ENCODE measurements around the gene ADAMTS2. TPM values are rescaled to one million over a fixed set of nuclear protein-coding genes. Genes with fewer than 3 reads are reported as not detected.
A peak's percentile ranks its signal among the peaks of the same experiment; 100 is the strongest.
"Not testable (repeated sequence)": the region's sequence is repeated elsewhere in the genome, so short reads cannot be mapped to it uniquely, and the experiment has no call there.

Gene ADAMTS2
- total RNA-seq, 1 donor from 2014 or later = 25.3 TPM

DNA sequence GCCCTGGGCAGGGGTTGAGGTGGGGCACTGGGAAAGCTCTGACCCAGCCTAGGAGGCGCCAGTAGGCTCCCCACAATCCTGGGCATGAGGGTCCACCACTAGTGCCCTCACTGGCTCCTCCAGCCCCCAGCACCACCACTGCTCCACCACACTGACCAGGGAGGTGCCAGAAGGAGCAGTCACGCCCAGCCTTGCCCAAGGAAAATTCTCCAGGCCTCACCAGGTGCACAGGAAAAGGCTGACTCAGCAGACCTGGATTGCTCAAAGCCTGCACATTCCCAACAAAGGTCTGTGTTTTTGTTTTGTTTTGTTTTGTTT, 222.2 kb downstream of the ADAMTS2 start:
- no peak for ATAC-seq
- intact Hi-C loops (cut with DNase I) = no loop called here
- no peak for DNase-seq (ENCODE audit: low spot score)

DNA sequence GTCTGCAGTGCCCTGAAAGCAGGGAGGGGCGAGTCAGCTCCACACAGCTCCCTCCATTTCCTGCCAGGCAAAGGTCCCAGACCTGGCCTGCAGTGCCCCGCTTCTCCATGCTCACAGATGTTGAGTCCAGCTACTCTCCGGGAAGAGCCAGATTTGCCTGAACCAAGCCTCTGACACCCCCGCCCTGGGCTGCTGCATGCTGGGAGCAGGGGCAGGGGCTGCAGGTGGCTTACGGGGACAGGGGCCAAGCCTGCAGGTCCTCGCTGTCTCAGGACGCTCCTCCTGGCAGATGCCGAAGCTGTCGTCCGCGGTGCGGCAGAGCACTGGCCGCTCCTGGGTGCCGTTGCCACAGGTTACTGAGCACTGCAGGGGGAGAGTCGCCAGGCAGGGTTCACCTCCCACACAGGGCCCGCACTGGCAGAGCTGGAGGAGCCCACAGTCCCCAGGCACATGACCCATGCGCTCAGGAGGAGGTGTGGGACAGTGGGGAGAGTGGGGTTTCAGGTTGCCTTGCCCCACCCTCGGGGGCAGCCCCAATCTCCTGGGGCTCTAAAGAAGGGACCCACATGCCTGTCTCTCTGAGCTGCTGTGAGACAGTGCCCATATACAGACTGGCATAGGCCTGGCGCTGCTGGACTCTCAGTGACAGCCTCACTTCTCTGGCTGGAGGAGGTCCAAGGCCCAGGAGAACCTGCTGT, 222.7 kb downstream of the ADAMTS2 start:
- DNase-seq (ENCODE audit: low spot score) (no peak), ATAC-seq (peak; percentile 8)
- intact Hi-C loops (cut with DNase I) = no loop called here

DNA sequence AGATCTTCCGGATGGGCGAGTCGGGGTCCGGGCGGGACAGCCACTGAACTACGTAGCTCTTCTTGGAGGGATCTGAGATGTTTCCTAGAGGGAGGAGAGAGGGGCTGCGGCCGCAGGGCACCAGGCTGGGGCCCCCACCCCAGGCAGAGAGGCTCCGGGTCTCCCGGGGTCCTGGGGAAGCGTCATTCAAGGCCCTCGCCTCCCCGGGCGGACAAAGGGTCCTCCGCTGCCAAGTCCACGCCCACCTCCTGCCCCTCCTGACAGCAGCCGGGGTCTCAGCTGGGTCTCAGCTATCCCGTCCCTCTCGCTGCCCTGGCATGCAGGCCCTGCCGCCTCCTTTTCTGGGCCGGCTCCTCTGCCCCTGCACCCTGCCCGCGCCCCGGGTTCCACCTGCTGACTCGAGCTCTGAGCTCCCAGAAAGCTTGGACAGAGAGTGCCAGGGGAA, 223.6 kb downstream of the ADAMTS2 start:
- no peak for DNase-seq (ENCODE audit: low spot score)
- ATAC-seq = no peak
- intact Hi-C loops (cut with DNase I) = no loop called here

DNA sequence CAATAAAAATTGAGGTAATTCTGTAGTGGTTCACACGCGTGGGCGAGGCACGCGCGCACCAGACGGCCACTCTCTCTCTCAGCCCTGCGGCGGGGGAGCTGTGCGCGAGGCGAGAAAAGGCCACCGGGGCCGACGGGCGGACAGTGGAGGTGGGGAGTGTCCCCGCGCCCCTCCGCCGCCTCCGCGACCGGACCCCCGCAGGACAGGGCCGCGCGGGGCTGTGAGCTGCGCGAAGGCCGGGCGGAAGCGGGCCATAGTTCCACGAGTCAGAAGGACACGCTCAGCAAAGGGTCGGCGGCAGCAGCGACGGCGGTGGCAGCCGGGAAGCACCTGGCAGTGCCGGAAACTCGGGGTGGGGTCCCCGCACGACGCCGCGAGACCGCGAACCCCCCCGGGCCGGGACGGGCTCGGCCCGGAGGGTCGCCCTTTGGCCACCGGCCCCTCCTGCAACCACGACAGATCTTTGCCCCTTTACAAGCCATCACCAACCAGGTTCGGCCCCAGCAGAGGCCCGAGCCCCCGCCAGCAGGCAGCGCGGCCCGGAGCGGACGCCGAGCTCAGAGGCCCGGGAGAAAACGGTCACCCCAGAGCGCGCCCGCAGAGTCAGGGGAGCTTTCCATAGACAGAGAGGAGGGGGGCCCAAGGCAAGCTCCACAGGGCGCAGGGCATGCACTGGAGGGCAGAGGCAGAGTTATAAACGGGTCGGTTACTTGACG, 224.2 kb downstream of the ADAMTS2 start:
- no peak for DNase-seq (ENCODE audit: low spot score)
- no peak for ATAC-seq
- intact Hi-C loops (cut with DNase I) = no loop called here

DNA sequence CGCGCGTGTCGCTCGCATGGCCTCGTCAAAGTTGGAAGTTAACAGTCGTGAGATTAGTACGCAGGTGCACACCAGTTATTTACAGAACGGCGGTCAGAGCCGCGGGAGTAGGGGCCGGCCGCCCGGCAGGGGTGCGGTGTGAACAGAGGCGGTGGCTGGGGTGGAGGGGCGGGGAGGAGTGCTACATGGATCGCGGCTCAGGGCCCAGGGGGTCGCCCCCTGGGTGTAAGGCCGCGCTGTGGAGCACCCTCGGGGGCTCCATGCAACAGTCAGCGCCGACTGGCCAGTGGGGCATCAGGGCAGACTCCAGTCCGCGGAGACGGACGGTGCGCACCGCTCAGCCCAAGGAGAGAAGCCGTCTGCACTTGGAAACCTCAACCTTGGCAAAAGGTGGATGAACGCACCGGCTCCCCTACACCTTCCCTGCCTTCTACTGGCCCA, 224.8 kb downstream of the ADAMTS2 start:
- ATAC-seq (no peak), DNase-seq (ENCODE audit: low spot score) (no peak)
- intact Hi-C loops (cut with DNase I) = no loop called here

DNA sequence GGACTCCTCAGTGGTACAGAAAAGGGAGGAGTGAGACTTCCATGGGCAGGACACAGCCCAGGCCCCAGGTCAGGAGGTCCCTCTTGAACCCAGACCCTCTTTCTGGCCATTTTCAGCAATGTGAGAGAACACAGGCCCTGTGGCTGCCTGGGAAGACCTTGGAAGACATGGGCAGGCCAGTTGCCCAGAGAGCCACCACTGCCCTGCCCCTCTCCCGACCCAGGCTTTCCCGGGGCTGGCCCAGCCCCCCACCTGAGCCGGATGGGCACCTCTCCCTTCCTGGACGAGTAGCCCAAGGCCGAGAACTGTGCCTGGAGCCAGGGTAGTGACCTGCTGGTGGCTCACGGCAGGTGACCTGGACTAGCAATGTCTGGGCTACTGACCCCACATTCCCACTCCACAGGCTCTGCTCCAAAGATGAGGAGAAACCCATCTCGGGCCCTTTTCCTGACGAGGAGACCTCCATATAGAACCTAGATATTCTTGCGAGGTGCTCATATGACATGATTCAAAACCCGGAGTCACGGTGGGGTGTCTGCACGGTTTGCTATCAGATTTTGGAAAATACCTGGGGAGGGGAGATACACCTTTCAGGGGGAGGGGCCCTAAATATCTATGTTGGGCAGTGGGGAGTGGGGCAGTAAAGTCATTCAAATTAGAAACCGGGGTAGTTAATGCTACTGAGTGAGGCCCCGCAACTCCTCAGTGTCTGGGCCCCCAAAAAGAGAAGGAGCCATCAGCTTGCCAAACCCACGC, 225.7 kb downstream of the ADAMTS2 start:
- ATAC-seq = no peak
- intact Hi-C loops (cut with DNase I) = no loop called here
- no peak for DNase-seq (ENCODE audit: low spot score)

DNA sequence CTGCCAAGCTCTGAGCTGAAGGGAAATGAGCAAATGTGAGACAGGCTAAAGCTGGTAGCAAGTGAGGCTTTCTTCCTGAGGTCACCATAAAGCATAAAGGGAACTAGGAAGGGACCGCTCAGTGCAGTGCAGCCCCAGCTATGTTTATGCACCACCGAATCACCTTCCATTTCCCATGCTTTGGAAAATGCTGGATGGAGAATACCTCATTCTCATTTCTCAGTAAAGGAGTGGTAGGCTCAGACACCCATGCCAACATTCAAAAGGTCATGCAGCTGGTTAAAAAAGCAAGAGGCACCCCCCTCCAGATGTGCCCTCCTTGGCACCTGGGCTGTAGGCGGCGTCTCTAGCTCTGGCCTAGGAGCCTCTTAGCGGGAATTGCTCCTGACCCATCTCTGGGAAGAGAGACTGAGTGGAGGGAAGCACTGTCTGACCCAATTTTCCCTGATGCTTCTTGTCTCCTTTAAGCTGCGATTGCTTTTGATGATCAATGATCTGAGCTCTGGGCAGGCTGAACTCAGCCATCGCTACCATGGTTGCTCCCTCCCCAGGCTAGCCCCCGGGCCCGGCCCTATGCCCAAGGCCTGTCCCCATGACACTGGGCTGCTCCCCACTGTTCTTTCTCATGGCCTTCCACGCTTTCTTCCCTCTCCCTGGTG, 226.4 kb downstream of the ADAMTS2 start:
- no peak for DNase-seq (ENCODE audit: low spot score)
- no peak for ATAC-seq
- intact Hi-C loops (cut with DNase I) = no loop called here

DNA sequence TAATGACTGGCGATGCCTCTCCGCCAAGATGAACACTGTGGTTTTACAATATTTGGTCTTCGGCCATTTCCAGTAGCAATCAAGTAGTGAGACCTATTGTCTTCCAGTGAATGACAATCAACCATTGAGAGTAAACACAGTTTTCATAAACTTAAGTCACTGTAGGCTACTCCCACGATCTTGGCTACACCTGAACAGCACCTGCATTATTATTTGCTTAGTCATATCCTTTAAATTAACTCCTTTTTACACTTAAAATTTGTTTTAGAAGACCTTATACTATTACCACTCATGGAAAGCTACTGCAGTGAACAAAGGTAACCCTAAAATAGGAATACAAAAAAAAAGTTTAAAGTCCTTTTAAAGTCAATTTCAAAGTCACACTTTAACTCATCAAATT, 226.9 kb downstream of the ADAMTS2 start:
- no peak for DNase-seq (ENCODE audit: low spot score)
- ATAC-seq = no peak
- intact Hi-C loops (cut with DNase I) = no loop called here

DNA sequence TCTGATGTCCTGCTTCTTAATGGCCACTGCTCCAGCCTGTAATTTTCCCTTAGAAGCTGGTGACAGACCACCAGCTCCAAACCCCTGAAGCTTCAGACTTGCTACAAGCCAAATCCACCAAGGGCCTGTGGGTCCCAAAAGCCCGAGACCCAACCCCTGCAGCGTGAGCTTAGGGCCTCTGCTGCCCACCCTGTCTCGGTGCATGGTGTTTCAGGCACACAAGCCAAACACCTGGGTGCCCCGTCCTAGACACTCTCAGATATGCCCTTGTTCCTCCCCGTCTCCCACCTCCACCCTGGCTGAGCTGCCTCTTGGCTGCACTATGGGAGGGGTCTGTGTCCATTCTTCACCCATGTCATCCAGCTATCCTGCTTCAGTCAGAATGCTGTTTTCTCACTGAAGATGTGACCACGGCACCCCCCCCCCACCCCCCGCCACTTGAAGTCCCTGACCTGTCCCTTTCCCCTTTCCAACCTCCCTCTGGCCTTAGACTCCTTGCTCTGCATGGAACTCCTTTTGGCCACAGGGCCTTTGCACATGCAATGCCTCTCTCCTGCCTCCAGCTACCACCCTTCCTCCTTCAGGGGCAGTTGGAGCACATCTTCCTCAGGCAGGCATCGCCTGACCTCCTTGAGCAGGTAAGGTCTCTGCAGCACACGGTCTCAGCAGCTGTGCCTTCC, 229.3 kb downstream of the ADAMTS2 start:
- DNase-seq (ENCODE audit: low spot score) = no peak
- ATAC-seq = no peak
- intact Hi-C loops (cut with DNase I) = no loop called here

DNA sequence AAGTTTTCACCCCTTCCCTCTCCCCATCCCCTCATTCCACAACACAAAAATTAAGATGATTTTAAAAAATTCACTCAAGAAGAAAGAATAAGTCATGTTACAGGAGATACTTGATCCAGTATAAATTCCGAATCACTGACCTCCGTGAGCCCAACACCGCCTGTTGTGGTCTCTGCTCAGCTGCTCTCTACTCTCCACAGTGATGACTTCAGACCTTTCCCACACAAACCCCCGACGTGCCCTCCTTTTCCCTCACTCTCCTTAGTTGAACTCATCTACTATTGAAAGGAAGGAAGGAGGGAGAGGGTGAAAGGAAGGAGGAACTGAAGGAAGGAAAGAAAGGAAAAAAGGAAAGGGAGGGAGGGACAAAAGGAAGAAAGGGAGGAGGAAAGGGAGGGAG, 230.0 kb downstream of the ADAMTS2 start:
- no peak for DNase-seq (ENCODE audit: low spot score)
- intact Hi-C loops (cut with DNase I) = no loop called here
- ATAC-seq = no peak

DNA sequence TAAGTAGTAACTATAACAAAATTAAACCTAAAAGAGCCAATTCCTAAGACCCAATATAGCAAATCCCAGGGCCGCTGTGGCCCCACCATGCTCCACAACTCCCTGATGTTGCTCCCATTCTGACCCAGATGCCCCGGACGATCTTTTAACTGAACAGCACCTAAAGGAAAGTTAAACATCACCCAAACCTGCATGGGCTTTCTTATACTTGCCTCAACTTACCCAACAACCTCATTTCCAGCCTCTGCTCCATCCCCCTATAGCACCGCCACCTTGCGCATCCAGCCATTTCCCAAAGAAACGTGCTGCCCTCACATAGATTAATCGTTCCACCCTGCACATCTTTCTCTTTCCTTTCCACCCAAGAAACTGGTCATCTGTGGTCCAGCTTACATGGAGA, 230.5 kb downstream of the ADAMTS2 start:
- ATAC-seq (no peak), DNase-seq (ENCODE audit: low spot score) (no peak)
- intact Hi-C loops (cut with DNase I) = no loop called here

DNA sequence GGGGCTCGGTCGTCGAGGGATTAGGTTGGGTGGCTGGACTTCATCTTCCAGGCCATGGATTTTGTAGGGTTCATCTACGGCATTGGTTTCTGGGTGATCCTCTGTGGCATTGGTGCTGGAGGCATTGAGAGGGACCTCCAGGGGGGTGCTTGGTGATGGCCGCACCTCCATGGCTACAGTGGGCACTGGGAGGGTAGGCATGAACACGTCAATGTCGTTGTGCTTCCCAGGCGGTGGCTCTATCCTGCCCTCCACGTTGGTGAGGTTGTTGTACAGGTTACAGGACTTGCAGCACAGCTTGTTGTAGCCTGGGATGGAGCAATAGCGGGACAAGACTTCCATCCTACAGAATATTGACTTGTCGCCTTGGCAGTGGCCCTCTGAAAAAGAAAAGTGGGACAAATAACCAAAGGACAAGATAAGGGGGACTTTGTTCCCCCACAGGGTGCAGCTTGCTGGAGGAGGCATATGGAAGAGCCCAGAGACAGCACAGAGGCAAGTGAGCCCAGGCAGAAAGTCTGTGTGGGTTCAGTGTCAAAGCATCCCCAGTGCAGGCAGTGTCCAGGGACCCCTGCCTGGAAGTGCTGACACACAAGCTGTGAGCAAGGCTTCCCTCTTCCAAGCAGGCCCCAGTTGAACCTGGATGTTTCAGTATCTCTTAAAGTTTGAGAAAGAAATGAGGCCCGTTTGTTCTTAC, 231.2 kb downstream of the ADAMTS2 start:
- DNase-seq (ENCODE audit: low spot score) (no peak), ATAC-seq (no peak)
- intact Hi-C loops (cut with DNase I) = no loop called here

DNA sequence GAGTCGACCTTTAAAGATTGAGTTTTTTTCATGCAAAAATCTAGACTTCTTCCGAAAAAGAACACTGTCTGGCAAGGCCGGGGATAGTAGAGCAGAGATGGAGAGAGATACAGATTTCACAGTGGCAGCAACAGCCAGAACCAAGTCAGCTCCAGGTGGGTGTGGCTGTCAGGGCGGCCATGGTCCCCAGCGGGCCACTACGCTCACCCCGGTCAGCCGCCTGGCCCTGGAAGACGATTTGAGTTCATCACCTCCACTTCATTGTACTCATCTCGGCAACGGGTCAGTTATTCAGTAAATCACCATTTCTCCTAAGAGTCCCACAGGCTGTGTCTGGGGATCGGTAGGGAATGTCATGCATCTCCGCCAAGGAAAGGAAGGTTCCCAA, 232.1 kb downstream of the ADAMTS2 start:
- no peak for DNase-seq (ENCODE audit: low spot score)
- intact Hi-C loops (cut with DNase I) = no loop called here
- ATAC-seq = no peak

DNA sequence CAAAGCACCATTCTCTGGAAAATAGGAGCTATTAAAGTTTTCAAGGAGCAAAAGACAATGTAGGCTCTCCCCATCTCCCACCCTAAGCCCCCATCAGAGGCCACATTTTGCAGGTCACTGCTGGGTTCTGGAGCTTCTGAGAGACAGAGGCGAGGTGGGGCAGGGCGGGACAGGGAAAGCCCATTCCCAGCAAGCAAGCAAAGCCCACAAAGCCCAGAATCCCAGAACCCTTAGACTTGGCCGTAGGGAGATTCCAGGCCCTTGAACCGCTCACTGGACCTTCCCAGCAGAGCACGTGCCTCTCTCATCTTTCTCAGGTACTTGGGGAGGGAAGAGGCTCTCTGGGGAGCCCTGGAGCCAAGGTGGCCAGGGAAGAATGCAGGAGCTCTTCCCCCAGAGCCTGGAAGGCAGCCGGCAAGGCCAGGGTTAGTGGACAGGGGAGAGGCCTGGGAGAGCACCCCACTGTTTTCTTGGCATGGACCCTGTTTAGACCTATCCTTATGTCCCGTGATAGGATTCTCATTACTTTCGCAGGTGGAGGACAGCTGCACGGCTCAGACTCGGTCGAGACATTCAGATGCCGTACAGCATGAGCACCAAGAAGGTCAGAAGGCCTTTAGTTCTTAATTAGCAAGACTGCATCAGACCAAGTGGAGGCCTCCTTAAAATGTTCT, 232.7 kb downstream of the ADAMTS2 start:
- intact Hi-C loops (cut with DNase I) = no loop called here
- DNase-seq (ENCODE audit: low spot score) = no peak
- ATAC-seq = no peak

DNA sequence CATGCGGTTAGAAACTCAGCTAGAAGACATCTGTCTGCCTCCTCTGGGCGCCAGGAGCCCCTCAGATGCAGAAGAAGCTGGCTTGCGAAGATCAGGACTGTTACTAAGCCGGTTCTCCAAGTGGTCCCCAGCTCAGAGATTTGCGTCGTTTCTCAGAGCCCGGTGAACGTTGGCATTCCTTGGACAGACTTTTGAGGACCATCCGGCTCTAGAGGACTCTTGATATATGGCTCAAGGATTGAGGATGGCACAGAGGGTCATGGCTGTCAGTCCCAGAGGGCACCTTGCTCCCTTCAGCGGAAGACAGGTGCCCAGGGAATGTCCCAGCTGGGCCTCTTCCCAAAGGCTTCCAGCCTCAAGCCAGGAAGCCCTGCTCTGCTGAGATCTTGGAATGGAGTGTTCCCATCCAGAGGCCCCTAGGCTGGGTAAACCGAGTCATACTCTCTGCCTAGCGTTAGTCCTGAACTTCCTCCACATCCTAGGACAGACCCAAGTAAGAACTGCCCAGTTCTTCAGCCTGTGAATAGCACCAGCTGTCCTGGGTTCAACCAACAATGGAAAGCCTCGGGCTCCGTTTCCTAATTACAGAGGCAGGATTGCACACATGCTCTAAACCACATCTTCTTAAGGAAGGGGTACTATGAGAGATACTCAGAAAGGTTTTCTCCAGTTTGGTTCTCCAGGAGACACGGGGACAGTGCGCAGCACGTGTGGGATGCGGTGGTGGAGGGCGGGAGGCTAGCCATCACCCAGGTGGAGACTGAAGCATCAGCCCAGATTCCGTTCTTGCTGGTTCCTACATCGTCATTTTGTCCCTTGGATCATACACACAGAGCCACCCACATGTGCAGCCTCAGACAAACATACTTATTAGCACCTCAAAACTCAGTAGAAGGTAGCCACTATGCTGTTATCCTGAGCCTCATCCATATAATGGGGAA, 233.7 kb downstream of the ADAMTS2 start:
- DNase-seq (ENCODE audit: low spot score) (no peak), ATAC-seq (no peak)
- intact Hi-C loops (cut with DNase I) = no loop called here

DNA sequence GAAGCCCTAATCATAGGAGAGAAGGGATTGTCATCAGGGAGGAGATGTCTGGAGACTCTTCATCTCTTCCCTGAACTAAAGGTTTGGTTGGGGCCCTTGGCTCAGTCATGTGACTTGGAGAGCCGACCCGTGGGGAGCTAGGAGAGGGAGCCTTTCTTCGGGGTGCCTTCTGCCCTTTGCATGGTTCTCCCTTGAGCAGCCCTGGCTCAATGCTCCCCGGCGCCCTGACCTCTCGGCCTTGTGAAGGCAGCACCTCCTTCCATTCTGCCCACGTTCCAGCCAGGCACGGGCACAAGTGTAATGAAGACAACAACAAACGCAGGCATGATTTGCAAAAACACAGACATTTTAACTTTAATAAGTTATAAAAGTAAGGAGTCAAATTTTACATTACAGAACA, 234.7 kb downstream of the ADAMTS2 start:
- intact Hi-C loops (cut with DNase I) = no loop called here
- ATAC-seq (no peak), DNase-seq (ENCODE audit: low spot score) (no peak)

DNA sequence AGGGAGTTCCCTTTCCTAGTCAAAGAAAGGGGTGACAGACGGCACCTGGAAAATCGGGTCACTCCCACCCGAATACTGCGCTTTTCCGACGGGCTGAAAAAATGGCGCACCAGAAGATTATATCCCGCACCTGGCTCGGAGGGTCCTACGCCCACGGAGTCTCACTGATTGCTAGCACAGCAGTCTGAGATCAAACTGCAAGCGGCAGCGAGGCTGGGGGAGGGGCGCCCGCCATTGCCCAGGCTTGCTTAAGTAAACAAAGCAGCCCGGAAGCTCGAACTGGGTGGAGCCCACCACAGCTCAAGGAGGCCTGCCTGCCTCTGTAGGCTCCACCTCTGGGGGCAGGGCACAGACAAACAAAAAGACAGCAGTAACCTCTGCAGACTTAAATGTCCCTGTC, 244.0 kb downstream of the ADAMTS2 start:
- DNase-seq (ENCODE audit: low spot score); intact Hi-C loops (cut with DNase I); ATAC-seq: not testable (repeated sequence)

All from sciatic nerve (tissue), 2 donors.